T-helper 2 cell (primary cell): ENCODE measurements around the gene RERE.
A peak's percentile ranks its signal among the peaks of the same experiment; 100 is the strongest.

Experiments used
- DNase-seq, 5 experiments: peaks; one replicate each; pipeline versions ENCODE4 v3.0.0 to v3.0.0-alpha.2; 2012 to 2022

Gene RERE

GRCh38 chr1:8663090-8663802, 154.2 kb downstream of the RERE start:
- DNase-seq, result no peak

- no peak for DNase-seq
Measured at GRCh38 chr1:8662380-8663072, 154.9 kb downstream of the RERE start.

GRCh38 chr1:8661185-8662110, 156.0 kb downstream of the RERE start:
- DNase-seq, result peak in 1 of 5 experiments; percentile 53

- DNase-seq, result no peak
Measured at GRCh38 chr1:8660411-8660828, 157.0 kb downstream of the RERE start.

GRCh38 chr1:8659593-8659992, 157.8 kb downstream of the RERE start:
- no peak for DNase-seq

GRCh38 chr1:8653878-8654277, 163.6 kb downstream of the RERE start:
- no peak for DNase-seq

GRCh38 chr1:8652467-8653046, 164.9 kb downstream of the RERE start:
- peak in 2 of 5 experiments; percentile 11 to 42 for DNase-seq

- DNase-seq, result peak in 1 of 5 experiments; percentile 51
Measured at GRCh38 chr1:8651962-8652361, 165.5 kb downstream of the RERE start.

GRCh38 chr1:8651236-8651890, 166.1 kb downstream of the RERE start:
- DNase-seq, result peak in 1 of 5 experiments; percentile 79

- DNase-seq, result no peak
Measured at GRCh38 chr1:8649875-8650274, 167.6 kb downstream of the RERE start.

GRCh38 chr1:8649027-8649426, 168.4 kb downstream of the RERE start:
- DNase-seq, result peak in 1 of 5 experiments; percentile 80

- no peak for DNase-seq
Measured at GRCh38 chr1:8646996-8647395, 170.4 kb downstream of the RERE start.

- DNase-seq, result no peak
Measured at GRCh38 chr1:8646189-8646588, 171.3 kb downstream of the RERE start.

- no peak for DNase-seq
Measured at GRCh38 chr1:8643542-8644536, 173.6 kb downstream of the RERE start.

GRCh38 chr1:8642114-8642513, 175.3 kb downstream of the RERE start:
- no peak for DNase-seq

GRCh38 chr1:8641377-8641997, 176.0 kb downstream of the RERE start:
- no peak for DNase-seq

- DNase-seq, result no peak
Measured at GRCh38 chr1:8640950-8641349, 176.5 kb downstream of the RERE start.

- DNase-seq, result no peak
Measured at GRCh38 chr1:8639148-8639547, 178.3 kb downstream of the RERE start.

GRCh38 chr1:8633741-8634501, 183.5 kb downstream of the RERE start:
- DNase-seq, result no peak

GRCh38 chr1:8632102-8632501, 185.3 kb downstream of the RERE start:
- no peak for DNase-seq
